ENCODE measurements around the gene SLC22A14.

Gene SLC22A14

GRCh38 chr3:38268522-38268921, 13.6 kb upstream of the SLC22A14 start:
- Histone ChIP-seq H4K20me1 (ENCODE audit: insufficient read depth, low read length) (no peaks in the 10 kb centered on the region), H3K9me3 (ENCODE audit: low read length) (no peaks in the 10 kb centered on the region), H3K36me3 (ENCODE audit: insufficient read depth, low read length) (no peaks in the 10 kb centered on the region), H2AFZ (ENCODE audit: low read length) (no peak overlapping the region), H3K9ac (ENCODE audit: low read length) (no peak overlapping the region), H3K4me1 (ENCODE audit: insufficient read depth, low read length, severe bottlenecking) (peaks cover 14% of the 10 kb centered on the region), H3K4me3 (ENCODE audit: low read depth, low read length, poor library complexity, severe bottlenecking) (no peak overlapping the region), H3K27me3 (ENCODE audit: insufficient read depth, low read length) (no peaks in the 10 kb centered on the region), H3K79me2 (ENCODE audit: insufficient read depth, low read length) (no peaks in the 10 kb centered on the region), H3K4me2 (ENCODE audit: low read length) (no peak overlapping the region), H3K27ac (ENCODE audit: low read depth, low read length, poor library complexity, severe bottlenecking) (no peak overlapping the region), H3K9me2 (ENCODE audit: low read depth, low read length) (no peaks in the 10 kb centered on the region), H3F3A (ENCODE audit: insufficient read depth, low read length) (no peaks in the 10 kb centered on the region)
- TF ChIP-seq CTCF (IDR thresholded peaks at IDR 0.05; ENCODE audit: low read length) (no peak), EZH2 (IDR thresholded peaks at IDR 0.05; ENCODE audit: borderline replicate concordance, low read length) (no peak)

- TF ChIP-seq CTCF (IDR thresholded peaks at IDR 0.05; ENCODE audit: low read length): no peak
- no peaks in the 10 kb centered on the region for H3K79me2 ChIP-seq (ENCODE audit: insufficient read depth, low read length)
These were observed 11.5 kb upstream of the SLC22A14 start for GRCh38 chr3:38270606-38271005.

GRCh38 chr3:38271553-38271952, 10.5 kb upstream of the SLC22A14 start:
- TF ChIP-seq EZH2 (IDR thresholded peaks at IDR 0.05; ENCODE audit: borderline replicate concordance, low read length): no peak
- no peak for TF ChIP-seq CTCF (IDR thresholded peaks at IDR 0.05; ENCODE audit: low read length)
- Histone ChIP-seq H3K36me3 (ENCODE audit: insufficient read depth, low read length) (no peaks in the 10 kb centered on the region), H3K27ac (ENCODE audit: low read depth, low read length, poor library complexity, severe bottlenecking) (no peak overlapping the region), H3K79me2 (ENCODE audit: insufficient read depth, low read length) (no peaks in the 10 kb centered on the region), H3K9me3 (ENCODE audit: low read length) (no peaks in the 10 kb centered on the region), H3K27me3 (ENCODE audit: insufficient read depth, low read length) (no peaks in the 10 kb centered on the region), H3K4me2 (ENCODE audit: low read length) (no peak overlapping the region), H4K20me1 (ENCODE audit: insufficient read depth, low read length) (no peaks in the 10 kb centered on the region), H3K9me2 (ENCODE audit: low read depth, low read length) (no peaks in the 10 kb centered on the region), H3F3A (ENCODE audit: insufficient read depth, low read length) (no peaks in the 10 kb centered on the region), H3K4me1 (ENCODE audit: insufficient read depth, low read length, severe bottlenecking) (peaks cover 14% of the 10 kb centered on the region), H2AFZ (ENCODE audit: low read length) (no peak overlapping the region), H3K4me3 (ENCODE audit: low read depth, low read length, poor library complexity, severe bottlenecking) (no peak overlapping the region), H3K9ac (ENCODE audit: low read length) (no peak overlapping the region)

More at GRCh38 chr3:38270606-38271005, 11.5 kb upstream of the SLC22A14 start:
- no peak overlapping the region for H3K9ac ChIP-seq (ENCODE audit: low read length)
- no peak overlapping the region for H3K4me2 ChIP-seq (ENCODE audit: low read length)
- no peak overlapping the region for H2AFZ ChIP-seq (ENCODE audit: low read length)
- no peaks in the 10 kb centered on the region for H3K36me3 ChIP-seq (ENCODE audit: insufficient read depth, low read length)
- H3K4me3 ChIP-seq (ENCODE audit: low read depth, low read length, poor library complexity, severe bottlenecking): no peak overlapping the region
- no peaks in the 10 kb centered on the region for H3F3A ChIP-seq (ENCODE audit: insufficient read depth, low read length)
- H3K27me3 ChIP-seq (ENCODE audit: insufficient read depth, low read length): no peaks in the 10 kb centered on the region
- H3K9me3 ChIP-seq (ENCODE audit: low read length): no peaks in the 10 kb centered on the region
- H3K27ac ChIP-seq (ENCODE audit: low read depth, low read length, poor library complexity, severe bottlenecking): no peak overlapping the region
- H4K20me1 ChIP-seq (ENCODE audit: insufficient read depth, low read length): no peaks in the 10 kb centered on the region
- H3K9me2 ChIP-seq (ENCODE audit: low read depth, low read length): no peaks in the 10 kb centered on the region
- H3K4me1 ChIP-seq (ENCODE audit: insufficient read depth, low read length, severe bottlenecking): peaks cover 14% of the 10 kb centered on the region

Measured in OCI-LY1 (cell line).